SU-DHL-6 (cell line): ENCODE measurements around the gene EXD2.
"Not testable (repeated sequence)": the region's sequence is repeated elsewhere in the genome, so short reads cannot be mapped to it uniquely, and the experiment has no call there.

ENCODE experiments used
- EZH2phosphoT487 ChIP-seq: fragments of 200-600 bp; sonication (generic), shearing (Covaris generic); conservative IDR thresholded peaks from 2 replicates; pipeline ENCODE4 v1.6.1; 2018; ENCODE audit warnings: mild to moderate bottlenecking, antibody characterized with exemption, low read length, moderate library complexity, mixed read lengths
- TF ChIP-seq, protein P1 (sequence below): fragments of 200-600 bp; sonication (generic); IDR thresholded peaks from one replicate; pipeline ENCODE4 v1.5.1; 2017; ENCODE audit warnings: antibody characterized with exemption, mild to moderate bottlenecking, low read length, moderate library complexity; ENCODE audit not compliant: insufficient read depth, poor library complexity, severe bottlenecking

DNA sequence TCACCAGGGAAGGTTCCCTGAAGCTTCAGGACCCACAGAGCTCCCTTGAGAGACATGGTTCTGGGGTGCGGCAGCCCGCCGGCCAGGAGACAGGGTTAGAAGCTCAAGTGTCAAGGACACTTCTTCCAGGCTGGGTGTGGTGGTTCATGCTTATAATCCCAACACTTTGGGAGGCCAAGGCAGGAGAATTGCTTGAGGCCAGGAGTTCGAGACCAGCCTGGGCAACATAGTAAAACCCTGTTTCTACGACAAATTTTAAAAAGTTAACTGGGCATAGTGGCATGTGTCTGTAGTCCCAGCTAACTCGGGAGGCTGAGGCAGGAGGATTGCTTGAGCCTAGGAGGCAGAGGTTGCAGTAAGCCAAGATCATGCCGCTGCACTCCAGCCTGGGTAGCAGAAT, 99.6 kb downstream of the EXD2 start:
- TF ChIP-seq, protein P1, sequence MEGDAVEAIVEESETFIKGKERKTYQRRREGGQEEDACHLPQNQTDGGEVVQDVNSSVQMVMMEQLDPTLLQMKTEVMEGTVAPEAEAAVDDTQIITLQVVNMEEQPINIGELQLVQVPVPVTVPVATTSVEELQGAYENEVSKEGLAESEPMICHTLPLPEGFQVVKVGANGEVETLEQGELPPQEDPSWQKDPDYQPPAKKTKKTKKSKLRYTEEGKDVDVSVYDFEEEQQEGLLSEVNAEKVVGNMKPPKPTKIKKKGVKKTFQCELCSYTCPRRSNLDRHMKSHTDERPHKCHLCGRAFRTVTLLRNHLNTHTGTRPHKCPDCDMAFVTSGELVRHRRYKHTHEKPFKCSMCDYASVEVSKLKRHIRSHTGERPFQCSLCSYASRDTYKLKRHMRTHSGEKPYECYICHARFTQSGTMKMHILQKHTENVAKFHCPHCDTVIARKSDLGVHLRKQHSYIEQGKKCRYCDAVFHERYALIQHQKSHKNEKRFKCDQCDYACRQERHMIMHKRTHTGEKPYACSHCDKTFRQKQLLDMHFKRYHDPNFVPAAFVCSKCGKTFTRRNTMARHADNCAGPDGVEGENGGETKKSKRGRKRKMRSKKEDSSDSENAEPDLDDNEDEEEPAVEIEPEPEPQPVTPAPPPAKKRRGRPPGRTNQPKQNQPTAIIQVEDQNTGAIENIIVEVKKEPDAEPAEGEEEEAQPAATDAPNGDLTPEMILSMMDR, result not testable (repeated sequence)
- not testable (repeated sequence) for TF ChIP-seq EZH2phosphoT487
